ENCODE measurements around the gene GPC3. TPM values are rescaled to one million over a fixed set of nuclear protein-coding genes. Genes with fewer than 3 reads are reported as not detected.

GPC3 gene
- total and polyA plus RNA-seq, 2 donors (not counting 3 experiments of a cell fraction or from before 2014, with no cell fraction given) = not detected

DNA sequence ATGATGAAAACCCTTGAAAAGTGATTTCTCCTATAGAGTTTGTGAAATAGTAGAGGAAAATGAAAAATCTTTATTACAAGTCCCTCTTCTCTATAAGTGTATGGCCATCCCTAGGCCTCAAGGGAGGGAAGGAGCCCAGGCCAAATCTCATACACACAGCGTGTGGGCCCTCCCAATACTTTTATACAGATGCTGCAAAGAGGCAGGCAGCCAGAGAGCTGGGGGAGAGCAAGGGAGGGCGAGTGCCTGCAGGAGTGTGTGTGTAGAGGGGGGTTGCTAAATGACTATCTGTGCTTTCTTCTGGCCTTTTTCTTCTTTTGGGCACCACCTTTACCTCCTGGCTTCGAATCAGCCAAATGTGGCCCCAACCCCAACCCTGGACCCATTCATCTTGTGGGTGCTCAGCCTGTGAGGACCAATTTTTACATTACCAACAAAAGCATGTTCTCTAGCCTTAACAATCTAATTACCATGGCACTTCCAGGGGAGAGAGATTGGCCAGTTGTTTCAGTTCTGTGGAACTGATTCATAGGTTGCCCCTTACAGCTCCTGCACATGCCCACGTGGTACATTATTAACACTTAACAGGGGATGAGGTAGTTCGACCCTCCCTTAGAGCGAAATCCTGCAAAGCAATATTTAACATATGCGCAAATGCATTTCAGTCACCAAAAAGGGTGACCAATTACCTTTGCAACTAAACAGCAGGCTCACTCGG, 2.0 kb downstream of the GPC3 start:
- Histone ChIP-seq H3K4me2 (ENCODE audit: insufficient read depth, low read length) (no peak overlapping the region), H3K36me3 (ENCODE audit: control insufficient read depth in 2 of 2, extremely low read depth in 1 of 2, insufficient read depth in 2 of 2, low read length in 2 of 2) (no peaks in the 10 kb centered on the region), H3K9me1 (replicated peaks; ENCODE audit: control insufficient read depth, extremely low read depth, insufficient read depth, low read length) (no peaks in the 10 kb centered on the region), H2AFZ (ENCODE audit: low read depth, low read length) (no peak overlapping the region), H3K79me2 (ENCODE audit: control insufficient read depth, insufficient read depth, low read length) (no peaks in the 10 kb centered on the region), H3K27me3 (ENCODE audit: control insufficient read depth in 2 of 2, insufficient read depth in 2 of 2, low read length in 2 of 2) (peaks cover 6 to 10% of the 10 kb centered on the region in 2 experiments), H3K4me3 (replicated peaks in 1 of 3; ENCODE audit: insufficient read depth in 1 of 3, low read depth in 1 of 3, low read length in 3 of 3) (no peak overlapping the region), H3K27ac (ENCODE audit: insufficient read depth, low read depth, low read length) (no peak overlapping the region), H3K9me3 (replicated peaks; ENCODE audit: control insufficient read depth, insufficient read depth, low read length) (no peaks in the 10 kb centered on the region), H4K20me1 (replicated peaks; ENCODE audit: control insufficient read depth, extremely low read depth, insufficient read depth, low read length) (no peaks in the 10 kb centered on the region), H3K9ac (replicated peaks; ENCODE audit: extremely low read depth, insufficient read depth, low read length) (no peak overlapping the region), H3K4me1 (ENCODE audit: control insufficient read depth, extremely low read depth, insufficient read depth, low read length) (no peaks in the 10 kb centered on the region)
- TF ChIP-seq JUN (IDR thresholded peaks at IDR 0.05; ENCODE audit: borderline replicate concordance, insufficient read depth, insufficient read length, low read depth) = no peak
- TF ChIP-seq, protein P1, sequence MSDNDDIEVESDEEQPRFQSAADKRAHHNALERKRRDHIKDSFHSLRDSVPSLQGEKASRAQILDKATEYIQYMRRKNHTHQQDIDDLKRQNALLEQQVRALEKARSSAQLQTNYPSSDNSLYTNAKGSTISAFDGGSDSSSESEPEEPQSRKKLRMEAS (IDR thresholded peaks at IDR 0.05; ENCODE audit: insufficient read depth, insufficient read length) = no peak
- TF ChIP-seq GATA2 (IDR thresholded peaks at IDR 0.05; ENCODE audit: insufficient read depth, insufficient read length, low read depth, low read length) = no peak
- TF ChIP-seq, protein P2, sequence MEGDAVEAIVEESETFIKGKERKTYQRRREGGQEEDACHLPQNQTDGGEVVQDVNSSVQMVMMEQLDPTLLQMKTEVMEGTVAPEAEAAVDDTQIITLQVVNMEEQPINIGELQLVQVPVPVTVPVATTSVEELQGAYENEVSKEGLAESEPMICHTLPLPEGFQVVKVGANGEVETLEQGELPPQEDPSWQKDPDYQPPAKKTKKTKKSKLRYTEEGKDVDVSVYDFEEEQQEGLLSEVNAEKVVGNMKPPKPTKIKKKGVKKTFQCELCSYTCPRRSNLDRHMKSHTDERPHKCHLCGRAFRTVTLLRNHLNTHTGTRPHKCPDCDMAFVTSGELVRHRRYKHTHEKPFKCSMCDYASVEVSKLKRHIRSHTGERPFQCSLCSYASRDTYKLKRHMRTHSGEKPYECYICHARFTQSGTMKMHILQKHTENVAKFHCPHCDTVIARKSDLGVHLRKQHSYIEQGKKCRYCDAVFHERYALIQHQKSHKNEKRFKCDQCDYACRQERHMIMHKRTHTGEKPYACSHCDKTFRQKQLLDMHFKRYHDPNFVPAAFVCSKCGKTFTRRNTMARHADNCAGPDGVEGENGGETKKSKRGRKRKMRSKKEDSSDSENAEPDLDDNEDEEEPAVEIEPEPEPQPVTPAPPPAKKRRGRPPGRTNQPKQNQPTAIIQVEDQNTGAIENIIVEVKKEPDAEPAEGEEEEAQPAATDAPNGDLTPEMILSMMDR (IDR thresholded peaks at IDR 0.05; ENCODE audit: extremely low read depth in 1 of 2, insufficient read depth in 1 of 2, low read depth in 1 of 2, low read length in 2 of 2) = no peak
- TF ChIP-seq FOS (IDR thresholded peaks at IDR 0.05; ENCODE audit: borderline replicate concordance, insufficient read depth, low read length) = no peak
- TF ChIP-seq POLR2A (IDR thresholded peaks at IDR 0.05; ENCODE audit: low read depth, low read length) = no peak
- no peak for TF ChIP-seq EZH2 (IDR thresholded peaks at IDR 0.05; ENCODE audit: borderline replicate concordance, low read depth, low read length, severe bottlenecking)
- no TSS peak for BruUV-seq (replicated peaks)
- POLR2A ChIA-PET = no interaction called here
- CTCF ChIA-PET = no interaction called here
- dilution Hi-C loops (cut with MboI; ENCODE audit: extremely low pct_ligation_motif_present, low sequenced_read_pairs) (no loop called here), intact Hi-C loops (cut with micrococcal nuclease) (no loop called here)
- FAIRE-seq (no peak), DNase-seq (ENCODE audit: low read depth, low spot score) (no peak)
